Small intestine (tissue), 7 donors: ENCODE measurements around the gene DAAM1. TPM values are rescaled to one million over a fixed set of nuclear protein-coding genes. Genes with fewer than 3 reads are reported as not detected.

ENCODE experiments used
- DNase-seq, 2 donors: peaks; one replicate each; pipeline versions ENCODE4 v3.0.0 to v3.0.0-alpha.2; 2013
- FAIRE-seq: peaks from 2 replicates; lab custom pipeline; 2012; peaks lifted over from hg19 to GRCh38; lab: Jason Lieb, UNC
- H3K27ac ChIP-seq, 3 donors: one replicate each; pipeline ENCODE4 v1.5.1; 2013; ENCODE audit warnings: low read length in 2 of 3, mild to moderate bottlenecking in 2 of 3, control low read depth in 1 of 3, inconsistent platforms in 1 of 3, low read depth in 1 of 3, moderate library complexity in 1 of 3
- H3K27me3 ChIP-seq, 3 donors: one replicate each; pipeline ENCODE4 v1.6.1; 2013; ENCODE audit warnings: low read length in 3 of 3, inconsistent platforms in 1 of 3; ENCODE audit not compliant: control insufficient read depth in 3 of 3, insufficient read depth in 3 of 3
- H3K36me3 ChIP-seq, 3 donors: one replicate each; pipeline ENCODE4 v1.6.1; 2013; ENCODE audit warnings: low read length in 3 of 3, inconsistent platforms in 1 of 3, low read depth in 1 of 3, mild to moderate bottlenecking in 1 of 3, moderate library complexity in 1 of 3; ENCODE audit not compliant: control insufficient read depth in 3 of 3, insufficient read depth in 2 of 3
- H3K4me1 ChIP-seq, 3 donors: one replicate each; pipeline ENCODE4 v1.6.1; 2013; ENCODE audit warnings: low read length in 2 of 3, inconsistent platforms in 1 of 3, low read depth in 1 of 3, mild to moderate bottlenecking in 1 of 3, moderate library complexity in 1 of 3; ENCODE audit not compliant: control insufficient read depth in 3 of 3, insufficient read depth in 2 of 3
- H3K4me3 ChIP-seq, 3 donors: one replicate each; pipeline ENCODE4 v1.5.1; 2013; ENCODE audit warnings: low read length in 3 of 3, control low read depth in 1 of 3, inconsistent platforms in 1 of 3, low read depth in 1 of 3, mild to moderate bottlenecking in 1 of 3, moderate library complexity in 1 of 3
- H3K9me3 ChIP-seq, 2 donors: one replicate each; pipeline ENCODE4 v1.6.1; 2013; ENCODE audit warnings: low read depth in 1 of 2, low read length in 1 of 2; ENCODE audit not compliant: control insufficient read depth in 2 of 2, insufficient read depth in 1 of 2
- WGBS, 3 donors: extraction: QIAGEN DNeasy Blood & Tissue Kit; methylation state at CpG; one replicate each; pipeline ENCODE4 v1.1.7; 2013; 5-methylcytosine and 5-hydroxymethylcytosine counted together
- polyA plus RNA-seq, 4 donors: library from polyadenylated mRNA; stranded (reverse) in 3 of 4; unstranded in 1 of 4; fragments of 200-250 nt in 3 of 4; fragments of 120-200 nt in 1 of 4; gene quantifications; one replicate each; pipeline versions ENCODE4 v1.2.1 to v1.2.3, GENCODE V29; 2013
- donor health status: healthy with polysubstance abuse.
- donor health status: control.
- donor health status: control.
- donor health status: Bipolar disorder and iron deficiency.
- donor health status: healthy.

Gene DAAM1
- polyA plus RNA-seq, 4 donors, result 5.4 to 34.0 (median 11.9) TPM

DNA sequence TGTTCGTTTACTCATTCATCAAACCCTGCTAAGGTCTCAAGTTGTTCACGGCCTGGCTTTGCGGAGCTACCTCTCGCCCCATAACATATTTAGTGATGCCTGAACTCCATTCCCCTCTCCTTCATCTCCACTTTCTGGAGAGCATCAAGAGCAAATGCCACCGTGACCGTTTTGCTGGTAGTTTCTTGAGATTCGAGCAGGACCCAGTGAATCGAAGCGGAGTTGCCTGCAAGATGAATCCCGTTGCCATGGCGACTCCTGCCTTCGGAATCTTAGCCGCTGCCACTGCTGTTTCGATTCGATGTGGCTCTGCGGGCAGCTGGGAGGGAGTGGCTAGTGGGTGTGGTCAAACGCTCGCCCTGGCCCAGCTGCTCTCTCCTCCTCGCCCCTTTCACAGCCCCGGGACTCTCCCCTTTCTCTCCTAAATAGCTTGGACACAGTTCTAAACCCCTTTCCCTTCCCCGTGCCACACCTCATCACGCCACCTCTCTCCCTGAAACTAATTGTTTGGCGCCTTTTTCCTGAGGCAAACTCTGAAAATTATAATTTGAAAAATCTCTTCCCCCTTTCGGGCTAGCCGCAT, 1.4 kb downstream of the DAAM1 start:
- Histone ChIP-seq H3K27me3 (no peaks in the 10 kb centered on the region), H3K4me1 (peaks cover 3 to 12% (median 8%) of the 10 kb centered on the region in 3 donors), H3K9me3 (no peaks in the 10 kb centered on the region), H3K36me3 (no peaks in the 10 kb centered on the region), H3K4me3 (peak overlapping the region; percentile 70 to 91 (median 75)), H3K27ac (peak overlapping the region in 2 of 3 donors; percentile 97 to 98)
- DNase-seq (peak; percentile 81), FAIRE-seq (no peak)
- WGBS, 3 donors, result 1 to 2% (median 1%) methylated on average over 25 of the region's 25 CpGs

DNA sequence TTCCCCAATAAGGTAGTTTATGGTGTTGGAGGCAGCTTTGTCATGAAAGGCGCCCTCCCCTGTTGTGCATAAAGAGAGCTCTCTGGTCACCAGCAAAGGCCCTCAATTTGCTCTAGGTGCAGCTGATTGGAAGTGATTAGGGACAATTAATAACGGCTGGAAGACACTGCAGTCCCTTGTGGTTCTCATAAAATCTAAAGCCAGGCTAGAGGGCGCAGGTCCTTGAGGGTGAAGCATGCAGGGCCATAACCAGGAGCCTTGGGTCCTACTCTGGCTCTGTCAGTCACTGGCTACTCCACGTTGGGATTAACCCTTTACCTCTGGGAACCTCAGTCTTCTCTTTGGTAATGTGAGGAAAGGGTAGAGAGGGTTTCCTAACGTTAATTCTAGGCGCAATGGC, 1.9 kb downstream of the DAAM1 start:
- DNase-seq, result peak in 1 of 2 donors; percentile 25
- peak overlapping the region in 2 of 3 donors; percentile 97 to 98 for H3K27ac ChIP-seq
- H3K4me1 ChIP-seq, result peaks cover 3 to 12% (median 8%) of the 10 kb centered on the region in 3 donors
- H3K4me3 ChIP-seq, result peak overlapping the region in 2 of 3 donors; percentile 12 to 91
- no peak for FAIRE-seq
- H3K27me3 ChIP-seq, result no peaks in the 10 kb centered on the region
- 17 to 37% (median 32%) methylated on average over 6 of the region's 6 CpGs for WGBS, 3 donors
- no peaks in the 10 kb centered on the region for H3K9me3 ChIP-seq
- H3K36me3 ChIP-seq, result no peaks in the 10 kb centered on the region

DNA sequence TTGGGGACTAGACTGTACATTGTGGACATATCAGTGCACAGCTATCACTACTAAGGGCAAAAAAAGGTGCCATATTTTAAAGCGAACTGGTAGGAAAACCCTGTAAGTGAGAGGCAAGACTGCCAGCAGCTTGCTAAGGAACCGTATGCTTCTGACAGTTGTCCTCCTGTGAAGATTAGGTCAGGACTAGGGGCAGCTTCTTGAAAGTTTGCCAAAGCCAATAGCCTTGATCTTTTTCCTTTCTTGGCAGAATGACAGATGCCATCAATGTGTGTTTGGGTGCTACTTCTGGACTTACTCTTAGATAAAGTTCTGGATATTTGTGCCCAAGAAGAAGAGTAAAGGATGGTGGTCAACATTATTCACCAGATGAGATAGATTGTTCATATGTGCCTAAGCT, 7.4 kb downstream of the DAAM1 start:
- no peak for FAIRE-seq
- no peaks in the 10 kb centered on the region for H3K36me3 ChIP-seq
- 39 to 57% (median 48%) methylated on average over 2 of the region's 2 CpGs for WGBS, 3 donors

DNA sequence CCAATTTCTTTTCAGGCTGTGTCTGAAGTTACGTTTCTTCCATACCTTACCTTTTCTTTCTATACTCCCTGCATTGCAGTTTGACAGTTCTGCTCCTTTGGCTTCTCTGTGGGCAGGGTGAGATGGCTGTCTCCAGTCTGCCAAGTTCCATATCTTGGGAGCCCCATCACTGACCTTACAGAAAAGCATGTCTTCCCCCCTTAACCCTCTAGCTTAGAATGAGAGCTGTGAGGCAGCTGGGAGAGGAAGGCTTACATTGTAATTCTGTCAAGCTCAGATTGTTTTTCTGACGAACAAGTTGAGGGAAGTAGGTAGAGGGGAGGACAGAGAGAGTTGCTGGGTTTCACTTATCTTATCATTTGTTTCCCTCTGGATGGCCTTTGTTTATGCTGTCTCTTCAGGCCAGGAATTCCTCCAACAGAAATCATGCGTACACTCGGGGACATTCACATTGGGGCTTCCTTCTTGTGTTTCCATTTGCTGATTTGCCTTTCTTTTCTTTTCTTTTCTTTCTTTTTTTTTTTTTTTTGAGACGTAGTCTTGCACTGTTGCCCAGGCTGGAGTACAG, 9.3 kb downstream of the DAAM1 start:
- no peak overlapping the region for H3K27ac ChIP-seq
- no peak for DNase-seq

More for the DNA sequence above, 7.4 kb downstream of the DAAM1 start:
- Histone ChIP-seq H3K9me3 (no peaks in the 10 kb centered on the region), H3K4me3 (no peak overlapping the region), H3K27me3 (no peaks in the 10 kb centered on the region), H3K27ac (no peak overlapping the region), H3K4me1 (peaks cover 0 to 2% (median 0%) of the 10 kb centered on the region in 3 donors)
- DNase-seq, result no peak

DNA sequence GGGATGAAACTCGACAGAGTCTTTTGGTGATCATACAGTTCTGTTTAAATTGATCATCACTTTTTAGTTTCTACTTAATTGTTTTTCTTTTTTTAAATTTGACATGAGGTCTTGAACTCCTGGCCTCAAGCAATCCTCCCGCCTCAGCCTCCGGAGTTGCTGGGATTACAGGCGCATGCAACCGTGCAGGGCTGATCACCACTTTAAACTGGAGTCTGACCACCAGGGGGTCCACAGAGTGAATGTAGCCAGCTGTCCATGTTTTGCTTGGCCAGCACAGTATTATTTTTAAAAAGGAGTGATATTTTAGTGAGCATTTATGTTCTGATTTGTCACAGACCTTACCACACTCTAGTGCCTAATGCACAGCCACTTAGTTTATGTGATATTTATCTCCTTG, 10.7 kb downstream of the DAAM1 start:
- Histone ChIP-seq H3K4me1 (no peaks in the 10 kb centered on the region), H3K36me3 (no peaks in the 10 kb centered on the region), H3K27me3 (no peaks in the 10 kb centered on the region), H3K27ac (no peak overlapping the region), H3K9me3 (no peaks in the 10 kb centered on the region), H3K4me3 (no peak overlapping the region)
- no peak for FAIRE-seq
- WGBS, 3 donors, result 79 to 94% (median 85%) methylated on average over 5 of the region's 5 CpGs
- no peak for DNase-seq

More for the DNA sequence above, 9.3 kb downstream of the DAAM1 start:
- Histone ChIP-seq H3K9me3 (no peaks in the 10 kb centered on the region), H3K27me3 (no peaks in the 10 kb centered on the region), H3K36me3 (no peaks in the 10 kb centered on the region), H3K4me3 (no peak overlapping the region), H3K4me1 (no peaks in the 10 kb centered on the region)
- no peak for FAIRE-seq
- whole genome bisulfite sequencing, 3 donors, result 75 to 87% (median 87%) methylated on average over 4 to 5 of the region's 5 CpGs

DNA sequence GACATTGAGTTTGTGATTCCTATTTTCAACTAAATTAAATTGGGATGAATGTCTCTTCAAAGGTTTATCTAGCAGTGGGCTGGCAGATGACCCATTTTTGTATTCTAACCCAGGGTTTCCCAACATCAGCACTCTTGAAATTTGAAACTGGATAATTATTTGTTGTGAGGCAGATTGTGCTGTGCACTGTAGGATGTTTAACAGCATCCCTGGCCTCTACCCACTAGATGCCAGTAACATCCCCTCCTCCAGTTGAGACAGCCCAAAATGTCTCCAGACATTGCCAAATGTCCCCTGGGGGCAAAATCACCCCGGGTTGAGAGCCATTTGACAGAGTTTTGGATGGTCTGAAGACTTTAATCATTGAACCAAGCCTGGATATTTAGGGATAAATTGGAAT, 11.1 kb downstream of the DAAM1 start:
- Histone ChIP-seq H3K36me3 (no peaks in the 10 kb centered on the region), H3K4me3 (no peak overlapping the region), H3K4me1 (peaks cover 0 to 2% (median 0%) of the 10 kb centered on the region in 3 donors), H3K27ac (no peak overlapping the region), H3K27me3 (no peaks in the 10 kb centered on the region), H3K9me3 (no peaks in the 10 kb centered on the region)
- no peak for DNase-seq
- WGBS, 3 donors, result 75 to 82% (median 75%) methylated on average over 1 of the region's 1 CpG
- no peak for FAIRE-seq

DNA sequence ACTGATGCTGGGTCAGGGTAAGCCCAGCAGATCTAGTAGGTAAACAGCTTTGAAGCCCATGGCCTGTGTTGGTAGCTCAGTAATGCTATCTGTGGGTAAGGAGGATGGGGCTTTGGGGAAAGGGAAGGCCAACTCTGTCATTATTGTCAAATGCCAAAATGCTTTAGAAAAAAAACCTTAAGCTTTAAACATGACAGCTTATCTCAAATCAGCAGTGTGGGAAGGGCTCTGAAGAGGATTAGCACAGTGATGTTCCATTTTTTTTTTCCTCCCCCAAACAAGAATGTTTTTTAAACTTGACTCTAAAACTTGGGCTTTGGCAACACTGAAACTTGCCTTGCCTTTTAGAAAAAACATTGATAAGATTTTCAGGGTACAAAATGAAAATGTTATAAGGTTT, 11.7 kb downstream of the DAAM1 start:
- no peak for FAIRE-seq
- DNase-seq, result no peak
- peaks cover 0 to 2% (median 0%) of the 10 kb centered on the region in 3 donors for H3K4me1 ChIP-seq
- H3K36me3 ChIP-seq, result no peaks in the 10 kb centered on the region
- H3K27ac ChIP-seq, result no peak overlapping the region
- H3K9me3 ChIP-seq, result no peaks in the 10 kb centered on the region
- no peak overlapping the region for H3K4me3 ChIP-seq
- H3K27me3 ChIP-seq, result no peaks in the 10 kb centered on the region

DNA sequence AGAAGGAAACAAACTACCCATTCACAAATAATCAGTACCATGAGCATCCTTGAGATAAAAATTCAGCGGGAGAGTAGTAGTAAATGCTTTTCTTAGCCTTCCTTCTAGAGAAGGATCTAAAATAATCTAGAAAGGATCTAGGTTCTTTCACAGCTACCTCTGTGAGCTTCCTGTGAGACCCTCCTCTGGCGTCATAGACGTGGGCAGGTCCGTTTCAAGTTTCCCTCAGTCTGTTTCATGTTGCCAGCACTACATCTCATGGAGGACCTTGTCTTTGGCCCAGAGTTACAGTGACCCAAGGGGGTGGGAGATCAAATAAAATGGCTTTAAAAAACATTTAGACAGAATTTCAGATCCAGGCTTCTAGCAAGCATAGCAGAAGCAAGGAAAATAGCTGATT, 13.6 kb downstream of the DAAM1 start:
- DNase-seq (no peak), FAIRE-seq (no peak)
- Histone ChIP-seq H3K4me3 (no peak overlapping the region), H3K27me3 (no peaks in the 10 kb centered on the region), H3K36me3 (no peaks in the 10 kb centered on the region), H3K4me1 (peaks cover 0 to 2% (median 0%) of the 10 kb centered on the region in 3 donors), H3K27ac (no peak overlapping the region), H3K9me3 (no peaks in the 10 kb centered on the region)
- WGBS, 3 donors, result 80 to 90% (median 90%) methylated on average over 4 of the region's 4 CpGs
